ENCODE results near the gene ZNF575.

ZNF575 gene

GRCh38 chr19:43562226-43562697, 29.3 kb downstream of the ZNF575 start:
- no peak for DNase-seq
- in situ Hi-C loops (cut with HindIII; ENCODE audit: low pct_ligation_motif_present, low pct_unique_long_range_greater_than_20kb, low sequenced_read_pairs) = no loop called here

- in situ Hi-C loops (cut with HindIII; ENCODE audit: low pct_ligation_motif_present, low pct_unique_long_range_greater_than_20kb, low sequenced_read_pairs) = no loop called here
- peak; percentile 24 for DNase-seq
Measured at GRCh38 chr19:43562698-43563241, 29.8 kb downstream of the ZNF575 start.

GRCh38 chr19:43563816-43564457, 30.9 kb downstream of the ZNF575 start:
- no peak for DNase-seq
- in situ Hi-C loops (cut with HindIII; ENCODE audit: low pct_ligation_motif_present, low pct_unique_long_range_greater_than_20kb, low sequenced_read_pairs) = no loop called here

- no peak for DNase-seq
- in situ Hi-C loops (cut with HindIII; ENCODE audit: low pct_ligation_motif_present, low pct_unique_long_range_greater_than_20kb, low sequenced_read_pairs) = no loop called here
Measured at GRCh38 chr19:43564800-43565199, 31.8 kb downstream of the ZNF575 start.

DNA sequence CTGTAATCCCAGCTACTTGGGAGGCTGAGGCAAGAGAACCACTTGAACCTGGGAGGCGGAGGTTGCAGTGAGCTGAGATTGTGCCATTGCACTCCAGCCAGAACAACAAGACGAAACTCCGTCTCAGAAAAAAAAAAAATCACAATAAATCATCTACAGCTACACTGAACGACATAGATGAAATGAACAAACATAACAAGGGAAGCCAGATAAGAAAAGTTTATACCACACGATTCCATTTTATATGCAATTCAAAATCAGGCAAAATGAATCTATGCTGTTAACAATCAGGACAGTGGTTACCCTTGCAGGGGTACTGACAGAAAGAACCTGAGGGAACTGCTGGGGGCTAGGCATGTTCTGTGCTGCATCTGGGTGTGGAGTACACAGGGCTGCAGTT, 36.7 kb downstream of the ZNF575 start:
- no peak for DNase-seq
- in situ Hi-C loops (cut with HindIII; ENCODE audit: low pct_ligation_motif_present, low pct_unique_long_range_greater_than_20kb, low sequenced_read_pairs) = no loop called here

DNA sequence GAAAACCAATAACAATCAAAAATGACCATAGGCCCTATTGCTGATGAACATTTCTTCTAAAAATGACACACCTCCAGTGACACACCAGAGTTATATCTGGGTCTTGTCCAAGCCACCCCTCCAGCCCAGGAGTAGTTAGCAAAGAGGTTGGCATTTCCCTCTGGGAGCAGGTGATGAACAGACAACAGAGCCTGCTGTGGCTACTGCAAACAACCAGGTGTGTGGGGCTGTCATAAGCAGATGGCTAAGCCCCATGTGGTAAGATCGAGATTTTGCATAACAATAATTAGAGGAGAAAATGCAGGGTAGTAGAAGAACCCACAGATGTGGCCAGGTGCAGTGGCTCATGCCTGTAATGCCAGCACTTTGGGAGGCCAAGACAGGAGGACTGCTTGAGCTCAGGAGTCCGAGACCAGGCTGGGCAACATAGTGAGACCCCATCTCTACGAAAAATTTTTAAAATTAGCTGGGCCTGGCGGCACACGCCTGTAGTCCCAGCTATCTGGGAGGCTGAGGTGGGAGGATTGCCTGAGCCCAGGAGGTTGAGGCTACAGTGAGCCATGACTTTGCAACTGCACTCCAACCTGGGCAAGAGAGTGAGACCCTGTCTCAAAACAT, 37.3 kb downstream of the ZNF575 start:
- in situ Hi-C loops (cut with HindIII; ENCODE audit: low pct_ligation_motif_present, low pct_unique_long_range_greater_than_20kb, low sequenced_read_pairs) = no loop called here
- no peak for DNase-seq

DNA sequence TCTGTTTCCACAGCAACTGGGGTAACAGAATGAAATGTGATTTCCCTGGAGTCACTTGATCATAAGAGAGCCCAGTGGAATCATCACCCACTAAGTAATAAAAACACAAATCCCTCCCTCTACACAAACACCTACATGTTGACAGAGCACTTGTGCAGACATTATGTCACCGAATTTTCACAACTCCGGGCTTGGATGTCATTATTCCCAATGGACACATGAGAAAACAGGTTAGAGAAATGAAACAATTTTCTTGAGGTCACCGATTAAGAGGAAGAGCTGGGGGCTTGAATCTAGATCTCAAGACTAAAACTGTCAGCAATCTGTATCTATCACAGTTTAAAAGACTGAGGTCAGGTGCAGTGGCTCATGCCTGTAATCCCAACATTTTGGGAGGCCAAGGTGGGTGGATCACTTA, 39.2 kb downstream of the ZNF575 start:
- DNase-seq = no peak
- in situ Hi-C loops (cut with HindIII; ENCODE audit: low pct_ligation_motif_present, low pct_unique_long_range_greater_than_20kb, low sequenced_read_pairs) = no loop called here

- peak; percentile 86 for DNase-seq
- in situ Hi-C loops (cut with HindIII; ENCODE audit: low pct_ligation_motif_present, low pct_unique_long_range_greater_than_20kb, low sequenced_read_pairs) = no loop called here
Measured at GRCh38 chr19:43574424-43575155, 41.6 kb downstream of the ZNF575 start.

GRCh38 chr19:43575156-43575950, 42.4 kb downstream of the ZNF575 start, which contains the start of the genes PINLYP and XRCC1:
TSS of gene PINLYP (plus strand) at chr19:43575801. CDS start at chr19:43577192, 1,391 bp downstream.
TSS of gene XRCC1 (minus strand) at chr19:43575527. CDS start at chr19:43575458, 69 bp downstream.
- DNase-seq = peak; percentile 98

GRCh38 chr19:43575955-43576878, 43.2 kb downstream of the ZNF575 start:
- no peak for DNase-seq
- in situ Hi-C loops (cut with HindIII; ENCODE audit: low pct_ligation_motif_present, low pct_unique_long_range_greater_than_20kb, low sequenced_read_pairs) = no loop called here

More at GRCh38 chr19:43575156-43575950, 42.4 kb downstream of the ZNF575 start, which contains the start of the genes PINLYP and XRCC1:
- in situ Hi-C loops (cut with HindIII; ENCODE audit: low pct_ligation_motif_present, low pct_unique_long_range_greater_than_20kb, low sequenced_read_pairs) = no loop called here

DNA sequence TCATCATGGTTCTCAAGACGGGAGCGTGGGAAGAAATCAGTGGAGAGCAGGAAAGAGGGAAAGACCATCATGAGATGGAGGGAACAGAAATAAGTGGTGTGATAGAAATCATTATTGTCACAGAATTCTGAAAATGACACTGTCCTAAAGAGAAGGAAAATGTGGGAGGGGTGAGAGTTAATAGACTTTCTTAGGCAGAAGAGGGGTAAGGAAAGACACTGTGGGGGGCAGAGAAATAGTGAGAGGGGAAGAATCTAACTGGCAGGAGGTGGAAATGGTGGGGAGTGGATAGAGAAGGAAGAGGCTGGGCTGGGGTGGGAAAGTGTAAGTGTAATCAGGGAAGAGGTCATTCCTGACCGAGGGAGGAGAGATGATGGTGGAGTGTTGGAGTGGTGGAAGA, 45.8 kb downstream of the ZNF575 start:
- in situ Hi-C loops (cut with HindIII; ENCODE audit: low pct_ligation_motif_present, low pct_unique_long_range_greater_than_20kb, low sequenced_read_pairs) = no loop called here
- no peak for DNase-seq

DNA sequence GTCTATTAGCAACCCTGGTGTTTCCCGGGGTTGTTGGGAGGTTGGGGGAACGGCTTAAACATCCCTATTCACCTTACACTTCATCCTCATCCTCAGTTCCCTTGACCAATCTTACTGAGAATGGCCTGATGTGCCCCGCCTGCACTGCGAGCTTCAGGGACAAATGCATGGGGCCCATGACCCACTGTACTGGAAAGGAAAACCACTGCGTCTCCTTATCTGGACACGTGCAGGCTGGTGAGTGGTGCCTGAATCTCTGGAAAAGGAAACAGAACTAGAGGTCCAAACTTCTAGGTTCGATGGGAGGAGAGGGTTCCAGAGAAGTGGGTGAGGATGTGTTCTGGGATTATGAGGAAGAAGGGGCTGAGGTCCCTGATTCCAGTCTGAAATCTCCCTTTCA, 48.5 kb downstream of the ZNF575 start:
- in situ Hi-C loops (cut with HindIII; ENCODE audit: low pct_ligation_motif_present, low pct_unique_long_range_greater_than_20kb, low sequenced_read_pairs) = no loop called here
- DNase-seq = no peak

DNA sequence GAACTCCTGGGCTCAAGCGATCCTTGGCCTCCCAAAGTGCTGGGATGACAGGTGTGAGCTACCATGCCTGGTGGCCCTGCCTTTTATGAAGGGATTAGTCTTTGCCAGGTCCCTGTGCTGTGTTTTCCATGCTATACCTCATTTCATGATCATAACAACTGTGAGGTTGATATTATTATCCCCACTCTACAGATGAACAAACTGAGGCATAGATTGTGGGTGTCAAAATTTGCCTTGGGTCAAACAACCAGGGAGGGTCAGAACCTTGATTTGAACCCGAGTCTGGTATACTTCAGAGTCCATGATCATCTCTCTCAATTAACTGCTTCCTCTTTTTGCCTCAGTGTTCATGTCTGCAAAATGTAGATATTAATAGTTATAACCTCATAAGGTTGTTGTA, 49.5 kb downstream of the ZNF575 start:
- in situ Hi-C loops (cut with HindIII; ENCODE audit: low pct_ligation_motif_present, low pct_unique_long_range_greater_than_20kb, low sequenced_read_pairs) = no loop called here
- DNase-seq = no peak

DNA sequence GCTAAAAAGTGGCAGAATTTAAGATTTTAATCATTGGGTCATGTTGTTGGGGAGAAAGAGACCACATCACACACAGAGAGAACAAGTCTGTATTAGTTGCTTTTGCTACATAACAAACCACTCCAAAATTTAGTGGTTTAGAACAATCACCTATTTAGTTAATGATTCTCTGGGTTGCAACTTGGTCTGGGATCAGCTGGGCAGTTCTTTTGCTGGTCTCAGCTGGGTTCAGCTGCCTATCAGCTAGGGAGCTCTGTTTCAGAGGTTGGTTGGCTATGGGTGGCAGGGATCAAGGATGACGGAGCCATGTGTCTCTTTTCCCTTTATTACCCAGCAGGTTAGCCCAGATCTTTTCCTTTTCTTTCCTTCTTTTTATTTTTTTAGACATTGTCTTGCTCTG, 51.5 kb downstream of the ZNF575 start:
- in situ Hi-C loops (cut with HindIII; ENCODE audit: low pct_ligation_motif_present, low pct_unique_long_range_greater_than_20kb, low sequenced_read_pairs) = no loop called here
- peak; percentile 38 for DNase-seq
